Measurements from ENCODE around the gene IQUB.

Gene IQUB

DNA sequence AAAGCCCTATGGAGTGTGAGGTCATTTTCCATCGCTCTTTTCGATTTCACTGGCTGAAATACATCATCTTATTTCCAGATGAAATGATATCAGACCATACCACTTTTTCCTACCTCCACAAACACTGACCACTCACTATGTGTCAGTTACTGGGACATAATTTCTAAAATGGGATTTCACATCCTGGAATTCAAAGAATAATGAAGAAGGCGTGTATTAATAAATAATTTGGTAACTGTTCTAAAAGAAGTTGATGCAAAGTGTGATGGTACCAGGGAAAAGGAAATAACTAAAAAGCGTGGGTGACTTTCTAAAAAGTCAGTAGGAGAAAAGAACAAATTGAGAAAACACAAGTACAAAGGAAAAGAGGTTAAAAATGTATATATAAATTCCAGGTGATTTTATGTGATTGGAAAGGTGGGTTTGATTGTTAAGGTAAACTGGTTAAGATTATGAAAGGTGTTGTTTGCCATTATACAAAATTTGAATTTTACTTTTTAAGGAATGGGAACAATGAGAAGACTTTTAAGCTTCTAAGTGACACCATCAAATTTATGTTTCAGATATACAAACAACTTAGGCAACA is 24.0 kb upstream of the IQUB start:
- H3K4me3 ChIP-seq (ENCODE audit: low read length): peak overlapping the region; percentile 80
- peaks cover 12% of the 10 kb centered on the region for H3K4me1 ChIP-seq (ENCODE audit: low read length)
- 0 out of 2 replicates have a peak overlapping the region, but pooled peaks have one; percentile 2 for H3K27ac ChIP-seq (ENCODE audit: low read length)

DNA sequence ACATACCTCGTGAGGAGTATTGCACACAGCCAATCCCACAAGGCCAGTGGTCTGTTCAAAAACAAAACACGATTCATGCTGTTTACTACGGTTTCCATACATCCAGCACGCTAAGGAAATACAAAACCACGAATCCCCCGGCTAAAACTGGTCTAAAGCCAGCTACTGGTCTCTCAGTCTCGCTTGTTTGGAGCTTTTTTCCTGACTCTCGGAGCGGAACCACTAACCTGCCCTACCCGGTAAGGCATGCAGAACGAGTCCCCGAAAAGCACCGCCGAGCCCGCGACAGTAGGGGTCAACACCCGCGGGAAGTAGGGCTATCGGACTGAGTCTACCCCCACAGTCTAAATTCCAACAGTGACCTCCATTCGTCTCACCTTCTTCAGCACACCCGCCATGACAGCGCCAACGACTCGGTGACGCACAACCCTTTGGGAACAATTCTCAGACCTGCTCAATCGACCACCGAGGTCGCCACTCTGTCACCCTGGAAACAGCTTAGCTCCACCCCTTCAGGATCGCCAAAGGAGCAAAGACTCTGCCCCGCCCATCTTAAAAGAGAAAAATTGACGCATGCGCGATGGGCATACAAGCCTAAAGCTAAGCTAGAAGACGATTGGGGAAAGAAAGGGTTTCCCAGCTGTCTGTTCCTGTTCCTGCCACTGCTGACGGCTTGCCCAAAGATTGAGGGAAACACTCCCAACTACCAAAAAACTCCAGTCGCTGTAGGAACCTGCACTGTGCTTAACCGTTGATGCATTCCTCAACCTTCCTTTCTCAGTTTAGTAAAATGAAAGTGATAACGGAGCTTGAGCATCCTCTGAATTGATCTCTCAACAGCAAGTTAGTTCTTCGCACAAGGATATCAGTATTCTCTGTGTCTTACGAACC is 23.2 kb upstream of the IQUB start, which contains the start of gene NDUFA5:
TSS of gene NDUFA5 (minus strand) at position 421 of the 891 bp plus-strand sequence. CDS start at position 398, 23 bp downstream.
- 0 out of 2 replicates have a peak, but pooled peaks cover 3% of the 10 kb centered on the region for H4K20me1 ChIP-seq (ENCODE audit: insufficient read depth, low read length)
- peaks cover 31% of the 10 kb centered on the region for H3K79me2 ChIP-seq (ENCODE audit: low read length)
- H3K4me2 ChIP-seq (ENCODE audit: low read length): peak within 1 kb of the TSS; percentile 91
- H3K36me3 ChIP-seq (replicated peaks; ENCODE audit: low read depth, low read length): peaks cover 11% of the 10 kb centered on the region
- peak within 1 kb of the TSS; percentile 80 for H3K4me3 ChIP-seq (ENCODE audit: low read length)
- no peaks in the 10 kb centered on the region for H3K9me3 ChIP-seq (ENCODE audit: insufficient read depth, low read length)
- H2AFZ ChIP-seq (ENCODE audit: low read depth, low read length): peak within 1 kb of the TSS; percentile 99
- H3K9ac ChIP-seq (ENCODE audit: low read length): peak within 1 kb of the TSS; percentile 87
- H3K4me1 ChIP-seq (ENCODE audit: low read length): peaks cover 12% of the 10 kb centered on the region
- no peaks in the 10 kb centered on the region for H3K27me3 ChIP-seq (ENCODE audit: low read depth, low read length)
- TF ChIP-seq, protein P1, sequence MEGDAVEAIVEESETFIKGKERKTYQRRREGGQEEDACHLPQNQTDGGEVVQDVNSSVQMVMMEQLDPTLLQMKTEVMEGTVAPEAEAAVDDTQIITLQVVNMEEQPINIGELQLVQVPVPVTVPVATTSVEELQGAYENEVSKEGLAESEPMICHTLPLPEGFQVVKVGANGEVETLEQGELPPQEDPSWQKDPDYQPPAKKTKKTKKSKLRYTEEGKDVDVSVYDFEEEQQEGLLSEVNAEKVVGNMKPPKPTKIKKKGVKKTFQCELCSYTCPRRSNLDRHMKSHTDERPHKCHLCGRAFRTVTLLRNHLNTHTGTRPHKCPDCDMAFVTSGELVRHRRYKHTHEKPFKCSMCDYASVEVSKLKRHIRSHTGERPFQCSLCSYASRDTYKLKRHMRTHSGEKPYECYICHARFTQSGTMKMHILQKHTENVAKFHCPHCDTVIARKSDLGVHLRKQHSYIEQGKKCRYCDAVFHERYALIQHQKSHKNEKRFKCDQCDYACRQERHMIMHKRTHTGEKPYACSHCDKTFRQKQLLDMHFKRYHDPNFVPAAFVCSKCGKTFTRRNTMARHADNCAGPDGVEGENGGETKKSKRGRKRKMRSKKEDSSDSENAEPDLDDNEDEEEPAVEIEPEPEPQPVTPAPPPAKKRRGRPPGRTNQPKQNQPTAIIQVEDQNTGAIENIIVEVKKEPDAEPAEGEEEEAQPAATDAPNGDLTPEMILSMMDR (IDR thresholded peaks at IDR 0.05; ENCODE audit: low read depth, low read length): no peak
- TF ChIP-seq EZH2phosphoT487 (IDR thresholded peaks at IDR 0.05; ENCODE audit: low read depth): no peak
- peak within 1 kb of the TSS; percentile 27 for H3K27ac ChIP-seq (ENCODE audit: low read length)

More for the DNA sequence above, 24.0 kb upstream of the IQUB start:
- peak overlapping the region; percentile 57 for H3K9ac ChIP-seq (ENCODE audit: low read length)
- H3K4me2 ChIP-seq (ENCODE audit: low read length): peak overlapping the region; percentile 91
- H3K36me3 ChIP-seq (replicated peaks; ENCODE audit: low read depth, low read length): peaks cover 7% of the 10 kb centered on the region
- H4K20me1 ChIP-seq (ENCODE audit: insufficient read depth, low read length): 0 out of 2 replicates have a peak, but pooled peaks cover 3% of the 10 kb centered on the region
- TF ChIP-seq EZH2phosphoT487 (IDR thresholded peaks at IDR 0.05; ENCODE audit: low read depth): no peak
- TF ChIP-seq, protein P1 (IDR thresholded peaks at IDR 0.05; ENCODE audit: low read depth, low read length): no peak
- no peaks in the 10 kb centered on the region for H3K27me3 ChIP-seq (ENCODE audit: low read depth, low read length)
- no peaks in the 10 kb centered on the region for H3K9me3 ChIP-seq (ENCODE audit: insufficient read depth, low read length)
- peak overlapping the region; percentile 99 for H2AFZ ChIP-seq (ENCODE audit: low read depth, low read length)
- H3K79me2 ChIP-seq (ENCODE audit: low read length): peaks cover 26% of the 10 kb centered on the region

DNA sequence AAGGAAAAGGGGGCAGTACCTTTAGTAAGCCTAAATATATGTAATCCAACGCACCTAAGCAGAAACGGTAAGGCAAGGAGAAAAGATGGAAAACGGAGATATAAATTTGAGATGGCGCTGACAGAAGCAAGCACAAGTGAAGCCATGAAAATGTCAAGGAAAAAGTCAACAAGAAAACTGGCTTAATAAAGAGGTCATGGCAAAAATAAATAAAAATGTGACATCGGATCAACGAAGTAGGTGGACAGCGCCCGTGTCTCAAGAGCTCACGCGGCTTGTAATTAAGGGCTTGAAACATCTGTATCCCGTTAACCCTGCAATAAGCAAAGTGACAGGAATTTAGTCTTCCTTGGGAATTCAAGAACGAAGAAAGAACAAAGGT is 22.6 kb upstream of the IQUB start:
- Histone ChIP-seq H4K20me1 (ENCODE audit: insufficient read depth, low read length) (0 out of 2 replicates have a peak, but pooled peaks cover 3% of the 10 kb centered on the region), H3K36me3 (replicated peaks; ENCODE audit: low read depth, low read length) (peaks cover 12% of the 10 kb centered on the region), H2AFZ (ENCODE audit: low read depth, low read length) (peak overlapping the region; percentile 83; the same call in 1 of the 2 replicates), H3K9ac (ENCODE audit: low read length) (peak overlapping the region; percentile 87), H3K9me3 (ENCODE audit: insufficient read depth, low read length) (no peaks in the 10 kb centered on the region), H3K4me3 (ENCODE audit: low read length) (peak overlapping the region; percentile 80), H3K4me2 (ENCODE audit: low read length) (peak overlapping the region; percentile 68), H3K79me2 (ENCODE audit: low read length) (peaks cover 34% of the 10 kb centered on the region), H3K27ac (ENCODE audit: low read length) (no peak overlapping the region), H3K27me3 (ENCODE audit: low read depth, low read length) (no peaks in the 10 kb centered on the region), H3K4me1 (ENCODE audit: low read length) (peaks cover 12% of the 10 kb centered on the region)
- no peak for TF ChIP-seq EZH2phosphoT487 (IDR thresholded peaks at IDR 0.05; ENCODE audit: low read depth)

DNA sequence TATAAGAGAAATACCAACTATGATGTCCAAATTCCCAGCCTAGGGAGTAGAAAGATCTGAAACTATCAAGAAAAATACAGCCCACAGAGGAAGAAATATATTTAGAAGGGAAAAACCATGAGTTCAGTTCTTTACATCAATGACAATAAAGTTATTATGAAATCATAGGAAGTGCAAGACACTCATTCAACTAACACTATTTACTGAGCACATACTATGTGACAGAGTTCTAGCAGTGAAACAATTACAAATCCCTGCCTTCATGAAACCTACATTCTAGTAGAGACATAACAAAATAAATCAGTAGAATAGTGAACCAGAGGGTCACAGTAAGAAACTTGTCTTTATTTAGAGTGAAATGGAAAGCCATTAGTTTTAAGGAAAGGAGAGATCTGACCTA is 21.1 kb upstream of the IQUB start:
- H3K4me3 ChIP-seq (ENCODE audit: low read length): no peak overlapping the region
- H3K4me2 ChIP-seq (ENCODE audit: low read length): no peak overlapping the region
- H3K27ac ChIP-seq (ENCODE audit: low read length): no peak overlapping the region
- H4K20me1 ChIP-seq (ENCODE audit: insufficient read depth, low read length): 0 out of 2 replicates have a peak, but pooled peaks cover 3% of the 10 kb centered on the region
- TF ChIP-seq EZH2phosphoT487 (IDR thresholded peaks at IDR 0.05; ENCODE audit: low read depth): no peak
- TF ChIP-seq, protein P1 (IDR thresholded peaks at IDR 0.05; ENCODE audit: low read depth, low read length): no peak
- peaks cover 14% of the 10 kb centered on the region for H3K36me3 ChIP-seq (replicated peaks; ENCODE audit: low read depth, low read length)
- H3K4me1 ChIP-seq (ENCODE audit: low read length): peaks cover 12% of the 10 kb centered on the region
- H3K79me2 ChIP-seq (ENCODE audit: low read length): peaks cover 39% of the 10 kb centered on the region
- H3K9ac ChIP-seq (ENCODE audit: low read length): no peak overlapping the region
- H3K27me3 ChIP-seq (ENCODE audit: low read depth, low read length): no peaks in the 10 kb centered on the region
- H2AFZ ChIP-seq (ENCODE audit: low read depth, low read length): no peak overlapping the region
- no peaks in the 10 kb centered on the region for H3K9me3 ChIP-seq (ENCODE audit: insufficient read depth, low read length)

Data from OCI-LY3 (cell line).